Measurements from ENCODE around the gene SERPINE2. TPM values are rescaled to one million over a fixed set of nuclear protein-coding genes. Genes with fewer than 3 reads are reported as not detected.

The SERPINE2 gene
- total and polyA plus RNA-seq, 2 donors (not counting 3 experiments of a cell fraction or from before 2014, with no cell fraction given): 4.0 to 8.8 TPM

DNA sequence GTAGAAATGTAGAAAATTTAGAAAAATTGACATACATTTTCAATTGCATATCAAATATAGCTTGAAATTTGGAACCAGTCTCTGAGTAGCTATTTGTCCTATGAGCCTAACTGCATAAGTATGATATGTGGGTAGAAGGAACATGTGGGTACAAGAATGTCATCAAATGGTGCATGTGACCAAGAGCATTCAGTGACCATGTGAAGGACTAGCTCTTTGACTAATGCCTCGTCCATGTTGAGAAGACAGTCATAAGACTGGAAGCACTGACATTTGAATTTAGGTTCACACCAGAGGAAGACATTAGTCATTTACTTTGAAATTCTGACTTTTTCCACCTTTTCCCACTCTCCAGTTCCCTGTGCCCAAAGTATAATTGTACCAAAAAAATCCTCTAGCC lies 69.2 kb downstream of the SERPINE2 start:
- Histone ChIP-seq H3K79me2 (ENCODE audit: control insufficient read depth, insufficient read depth, low read length) (no peaks in the 10 kb centered on the region), H3K9ac (replicated peaks; ENCODE audit: extremely low read depth, insufficient read depth, low read length) (no peak overlapping the region), H3K4me1 (ENCODE audit: control insufficient read depth, extremely low read depth, insufficient read depth, low read length) (no peaks in the 10 kb centered on the region), H3K36me3 (ENCODE audit: control insufficient read depth in 2 of 2, extremely low read depth in 1 of 2, insufficient read depth in 2 of 2, low read length in 2 of 2) (peaks cover 6 to 10% of the 10 kb centered on the region in 2 experiments), H2AFZ (ENCODE audit: low read depth, low read length) (no peak overlapping the region), H3K27me3 (ENCODE audit: control insufficient read depth in 2 of 2, insufficient read depth in 2 of 2, low read length in 2 of 2) (no peaks in the 10 kb centered on the region), H3K9me3 (replicated peaks; ENCODE audit: control insufficient read depth, insufficient read depth, low read length) (no peaks in the 10 kb centered on the region), H3K4me2 (ENCODE audit: insufficient read depth, low read length) (no peak overlapping the region), H4K20me1 (replicated peaks; ENCODE audit: control insufficient read depth, extremely low read depth, insufficient read depth, low read length) (no peaks in the 10 kb centered on the region), H3K9me1 (replicated peaks; ENCODE audit: control insufficient read depth, extremely low read depth, insufficient read depth, low read length) (peaks cover 2% of the 10 kb centered on the region), H3K4me3 (replicated peaks in 1 of 3; ENCODE audit: insufficient read depth in 1 of 3, low read depth in 1 of 3, low read length in 3 of 3) (no peak overlapping the region), H3K27ac (ENCODE audit: insufficient read depth, low read depth, low read length) (no peak overlapping the region)
- TF ChIP-seq MYC (IDR thresholded peaks at IDR 0.05; ENCODE audit: low read depth, low read length) (no peak), GATA2 (IDR thresholded peaks at IDR 0.05; ENCODE audit: insufficient read depth, insufficient read length, low read depth, low read length) (no peak), POLR2AphosphoS5 (IDR thresholded peaks at IDR 0.05; ENCODE audit: insufficient read depth, low read depth, low read length) (no peak), FOS (IDR thresholded peaks at IDR 0.05; ENCODE audit: borderline replicate concordance, insufficient read depth, low read length) (no peak), EZH2 (IDR thresholded peaks at IDR 0.05; ENCODE audit: borderline replicate concordance, low read depth, low read length, severe bottlenecking) (no peak), POLR2A (IDR thresholded peaks at IDR 0.05; ENCODE audit: low read depth, low read length) (no peak), JUN (IDR thresholded peaks at IDR 0.05; ENCODE audit: borderline replicate concordance, insufficient read depth, insufficient read length, low read depth) (no peak)
- TF ChIP-seq, protein P1, sequence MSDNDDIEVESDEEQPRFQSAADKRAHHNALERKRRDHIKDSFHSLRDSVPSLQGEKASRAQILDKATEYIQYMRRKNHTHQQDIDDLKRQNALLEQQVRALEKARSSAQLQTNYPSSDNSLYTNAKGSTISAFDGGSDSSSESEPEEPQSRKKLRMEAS (IDR thresholded peaks at IDR 0.05; ENCODE audit: insufficient read depth, insufficient read length): no peak
- TF ChIP-seq, protein P2, sequence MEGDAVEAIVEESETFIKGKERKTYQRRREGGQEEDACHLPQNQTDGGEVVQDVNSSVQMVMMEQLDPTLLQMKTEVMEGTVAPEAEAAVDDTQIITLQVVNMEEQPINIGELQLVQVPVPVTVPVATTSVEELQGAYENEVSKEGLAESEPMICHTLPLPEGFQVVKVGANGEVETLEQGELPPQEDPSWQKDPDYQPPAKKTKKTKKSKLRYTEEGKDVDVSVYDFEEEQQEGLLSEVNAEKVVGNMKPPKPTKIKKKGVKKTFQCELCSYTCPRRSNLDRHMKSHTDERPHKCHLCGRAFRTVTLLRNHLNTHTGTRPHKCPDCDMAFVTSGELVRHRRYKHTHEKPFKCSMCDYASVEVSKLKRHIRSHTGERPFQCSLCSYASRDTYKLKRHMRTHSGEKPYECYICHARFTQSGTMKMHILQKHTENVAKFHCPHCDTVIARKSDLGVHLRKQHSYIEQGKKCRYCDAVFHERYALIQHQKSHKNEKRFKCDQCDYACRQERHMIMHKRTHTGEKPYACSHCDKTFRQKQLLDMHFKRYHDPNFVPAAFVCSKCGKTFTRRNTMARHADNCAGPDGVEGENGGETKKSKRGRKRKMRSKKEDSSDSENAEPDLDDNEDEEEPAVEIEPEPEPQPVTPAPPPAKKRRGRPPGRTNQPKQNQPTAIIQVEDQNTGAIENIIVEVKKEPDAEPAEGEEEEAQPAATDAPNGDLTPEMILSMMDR (IDR thresholded peaks at IDR 0.05; ENCODE audit: extremely low read depth in 1 of 2, insufficient read depth in 1 of 2, low read depth in 1 of 2, low read length in 2 of 2): no peak
- FAIRE-seq: no peak
- intact Hi-C loops (cut with micrococcal nuclease): loop anchor here (1.0 to 2.0 kb wide), 6 partner anchors 23 to 681 kb away; partner anchors contain the start of gene SERPINE2
- BruUV-seq (replicated peaks): no TSS peak
- ChIA-PET CTCF (interaction anchor here (0.6 to 12.5 kb wide), 52 partner anchors 8 to 1691 kb away, joined by 3 to 545 read pairs (median 5); partner anchors contain the start of gene SERPINE2), POLR2A (no interaction called here)
- DNase-seq (ENCODE audit: low read depth, low spot score): no peak
- dilution Hi-C loops (cut with MboI; ENCODE audit: extremely low pct_ligation_motif_present, low sequenced_read_pairs): no loop called here

All from endothelial cell of umbilical vein (primary cell).